ENCODE results near the gene GRIP2.
A peak's percentile ranks its signal among the peaks of the same experiment; 100 is the strongest.

GRIP2 gene

DNA sequence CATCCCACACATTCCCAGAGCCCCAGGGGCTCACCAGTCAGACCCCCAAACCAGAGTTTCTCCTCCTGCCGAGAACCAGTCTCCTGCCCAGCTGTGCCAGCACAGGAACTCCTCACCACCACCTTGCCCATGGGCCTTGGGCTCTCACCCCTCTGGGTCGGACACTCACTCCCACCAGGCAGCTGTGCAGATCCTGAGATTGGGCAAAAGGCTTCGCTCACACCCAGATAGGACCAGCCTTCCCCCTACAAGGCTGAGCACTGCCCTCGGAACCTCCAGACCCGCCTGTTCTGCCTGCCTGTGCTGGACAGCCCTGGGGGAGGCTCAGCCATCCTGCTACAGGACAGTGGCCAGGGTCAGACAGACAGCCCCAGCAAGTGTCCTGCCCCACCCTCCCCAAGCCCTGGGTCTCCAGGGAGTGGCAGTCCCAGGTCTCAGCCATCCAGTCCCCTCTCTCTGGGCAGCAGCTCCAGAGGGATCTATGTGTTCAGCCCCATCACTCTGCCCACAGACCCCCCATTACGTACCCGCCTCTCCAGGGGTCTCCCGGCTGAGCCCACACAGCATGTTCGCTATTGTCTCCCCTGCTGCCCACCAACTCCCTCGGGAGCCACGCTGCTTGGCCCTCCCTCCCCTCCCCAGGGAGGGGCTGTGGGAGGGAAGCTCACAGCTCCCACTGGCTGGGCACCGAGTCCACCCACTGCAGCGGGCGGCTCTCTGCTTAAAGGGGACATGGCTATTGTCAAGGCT lies at the start of gene GRIP2:
Gene GRIP2 (minus strand): TSS at position 601 of the 750 bp plus-strand sequence. CDS start 34 bp downstream, at position 567.
- DNase-seq: no peak

DNA sequence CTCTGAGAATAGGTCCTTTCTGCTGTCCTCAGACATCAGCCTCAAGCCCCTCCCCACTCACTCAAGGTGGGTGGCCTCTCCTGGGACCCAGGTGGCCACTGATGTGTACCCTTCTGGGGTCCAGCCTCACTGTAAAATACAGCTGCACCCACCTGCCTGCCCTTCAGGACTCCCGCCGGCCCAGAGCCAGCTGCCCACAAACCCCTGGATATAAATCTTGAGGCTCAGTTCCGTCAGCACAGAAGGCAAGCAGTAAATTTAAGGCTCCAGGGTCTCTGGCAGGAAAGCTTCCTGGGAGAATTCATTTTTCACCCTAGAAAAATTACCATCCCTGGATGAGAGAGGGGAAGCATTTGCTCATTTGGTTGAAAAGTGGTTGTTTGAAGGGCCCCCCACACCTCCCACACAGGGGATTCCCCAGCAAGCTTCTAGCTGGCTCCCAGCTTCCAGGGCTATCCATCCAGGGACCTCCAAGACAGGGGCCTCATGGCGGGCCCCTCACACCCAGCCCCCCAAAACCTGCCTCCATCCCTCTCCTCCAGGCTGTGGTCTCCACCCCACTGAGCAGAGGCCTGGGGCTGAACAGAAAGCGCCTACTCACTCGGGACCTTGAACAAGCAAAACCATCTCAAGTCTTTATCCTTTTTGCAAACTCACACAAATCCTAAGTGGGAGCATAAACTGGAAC lies 48.4 kb upstream of the GRIP2 start:
- DNase-seq: no peak

GRCh38 chr3:14587740-14588360 lies 47.7 kb upstream of the GRIP2 start:
- DNase-seq: no peak

DNA sequence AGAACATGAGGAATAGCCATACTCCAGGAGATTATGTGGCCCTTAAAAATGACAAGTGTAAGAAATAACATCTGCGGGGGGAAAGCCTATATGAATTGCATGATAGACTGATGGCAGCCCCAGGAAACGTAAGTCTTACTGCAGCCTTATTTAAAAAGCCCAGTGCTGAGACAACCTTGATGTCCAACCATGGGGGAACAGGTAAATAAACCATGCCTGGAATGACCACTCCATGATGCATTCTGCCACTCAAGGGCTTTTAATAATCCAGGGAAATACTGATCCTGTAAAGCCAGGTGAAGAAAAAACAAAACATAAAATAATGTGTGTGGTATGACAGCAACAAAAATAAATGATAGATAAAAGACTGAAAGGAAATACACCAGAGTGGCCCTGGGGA lies 46.5 kb upstream of the GRIP2 start:
- DNase-seq: no peak

GRCh38 chr3:14583548-14584091 lies 43.5 kb upstream of the GRIP2 start:
- DNase-seq: no peak

DNA sequence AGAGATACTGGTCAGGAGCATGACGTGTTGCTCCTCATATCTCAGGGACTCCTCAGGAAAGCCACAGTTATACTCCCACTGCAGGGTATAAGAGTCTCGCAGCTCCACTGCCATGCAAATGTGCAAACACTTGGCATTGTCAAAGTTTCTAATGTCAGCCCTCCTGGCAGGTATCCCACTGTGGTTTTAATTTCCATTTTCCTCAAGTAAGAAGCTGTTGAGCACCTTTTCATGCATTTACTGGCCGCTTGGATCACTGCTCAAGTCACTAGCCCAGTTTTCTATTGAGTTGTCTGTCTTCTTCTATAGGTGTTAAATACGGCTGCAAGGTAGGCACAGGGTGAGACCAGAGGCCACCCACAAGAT lies 41.9 kb upstream of the GRIP2 start:
- no peak for DNase-seq

- no peak for DNase-seq
Measured at GRCh38 chr3:14581334-14582044, 41.3 kb upstream of the GRIP2 start.

GRCh38 chr3:14577897-14578296 lies 37.8 kb upstream of the GRIP2 start:
- no peak for DNase-seq

DNA sequence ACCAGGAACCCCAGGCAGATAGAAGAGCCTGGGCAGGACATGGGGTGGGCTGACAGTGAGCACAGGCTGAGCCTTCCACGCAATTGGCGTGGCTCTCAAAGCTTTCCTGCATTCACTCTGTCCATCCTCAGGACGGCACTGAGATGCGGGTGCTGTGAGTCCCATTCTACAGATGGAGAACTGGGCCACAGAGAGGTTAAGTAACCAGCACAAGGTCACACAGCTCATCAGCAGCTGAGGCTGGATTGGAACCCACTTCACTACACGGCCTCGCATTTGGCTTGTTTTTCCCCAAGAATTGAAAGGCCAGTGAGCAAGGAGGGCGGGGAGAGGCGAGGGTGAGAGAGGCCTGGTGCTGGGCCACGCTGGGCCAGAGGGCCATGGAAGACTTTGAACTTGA lies 36.0 kb upstream of the GRIP2 start:
- no peak for DNase-seq

- DNase-seq: no peak
Measured at GRCh38 chr3:14574183-14574582, 34.0 kb upstream of the GRIP2 start.

DNA sequence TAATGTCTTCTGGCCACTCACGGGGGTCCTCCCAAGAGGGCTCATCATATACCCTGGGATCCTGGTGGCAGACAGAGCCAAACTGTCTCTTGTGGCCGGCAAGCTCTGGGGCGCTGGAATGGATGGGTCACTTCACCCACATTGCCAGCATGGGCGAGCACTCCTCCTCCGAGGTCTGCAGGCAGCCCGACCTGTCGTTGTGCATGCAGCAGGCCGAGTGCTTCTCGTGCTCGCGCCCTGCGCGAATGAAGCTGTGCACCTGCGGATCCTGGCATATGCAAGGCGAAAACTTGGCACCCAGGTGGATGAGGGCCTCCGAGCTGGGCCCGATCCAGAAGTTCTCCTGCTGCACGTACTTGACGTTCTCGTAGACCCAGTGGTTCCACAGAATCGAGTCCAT lies 33.6 kb upstream of the GRIP2 start:
- no peak for DNase-seq

DNA sequence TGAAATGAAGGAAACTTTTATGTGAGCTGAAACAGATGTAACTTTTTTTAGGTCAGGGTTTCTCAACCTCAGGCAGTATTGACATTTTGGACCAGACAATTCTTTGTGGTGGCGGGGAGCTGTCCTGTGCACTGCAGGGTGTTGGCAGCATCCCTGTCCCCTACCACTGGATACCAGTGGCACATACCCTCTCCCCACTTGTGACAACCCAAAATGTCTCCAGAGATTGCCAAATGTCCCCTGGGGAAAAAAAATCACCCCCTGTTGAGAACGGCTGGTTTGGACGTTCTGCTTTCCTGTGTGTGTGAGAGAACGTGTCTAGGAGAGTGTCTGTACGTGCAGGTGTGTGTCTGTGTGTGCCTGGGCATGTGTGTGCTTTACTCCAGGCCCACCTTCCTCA lies 30.7 kb upstream of the GRIP2 start:
- no peak for DNase-seq

- DNase-seq: no peak
Measured at GRCh38 chr3:14570089-14570488, 29.9 kb upstream of the GRIP2 start.

- no peak for DNase-seq
Measured at GRCh38 chr3:14569474-14570000, 29.4 kb upstream of the GRIP2 start.

DNA sequence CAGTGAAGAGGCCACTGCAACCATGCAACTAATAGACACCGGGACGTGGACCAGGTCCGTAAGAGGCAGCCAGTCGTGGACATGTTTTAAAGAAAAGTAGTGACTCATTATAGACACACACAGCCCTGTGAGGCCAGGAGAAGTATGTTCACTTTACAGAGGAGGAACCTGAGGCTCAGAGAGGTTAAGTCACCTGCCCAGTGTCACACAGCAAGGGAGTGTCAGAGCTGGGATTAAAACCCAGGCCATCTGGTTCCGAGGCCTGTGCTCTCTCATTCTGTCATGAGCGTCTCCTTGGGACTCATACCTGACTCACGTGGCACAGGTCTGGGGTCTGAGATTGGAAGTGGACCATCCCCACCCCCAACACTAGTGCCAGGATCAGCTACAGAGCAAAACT lies 28.1 kb upstream of the GRIP2 start:
- no peak for DNase-seq

DNA sequence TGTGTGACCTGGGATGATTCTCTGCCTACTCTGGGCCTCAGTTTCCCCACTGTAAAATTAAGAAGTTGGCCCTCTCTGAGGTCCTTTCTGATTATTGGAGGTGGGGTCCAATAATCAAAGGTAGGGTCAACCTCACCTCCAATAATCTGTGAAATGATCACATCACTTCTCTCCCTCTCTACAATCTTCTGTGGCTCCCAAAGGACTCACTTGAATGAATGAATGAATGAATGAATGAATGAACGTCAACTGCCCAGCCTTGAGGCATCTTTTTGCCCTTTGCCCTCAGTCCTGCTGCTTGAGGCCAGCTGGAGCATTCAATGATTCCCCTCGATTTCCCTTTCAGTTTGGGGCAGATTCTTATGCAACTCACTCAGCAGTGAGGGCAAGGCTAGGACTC lies 26.7 kb upstream of the GRIP2 start:
- no peak for DNase-seq

DNA sequence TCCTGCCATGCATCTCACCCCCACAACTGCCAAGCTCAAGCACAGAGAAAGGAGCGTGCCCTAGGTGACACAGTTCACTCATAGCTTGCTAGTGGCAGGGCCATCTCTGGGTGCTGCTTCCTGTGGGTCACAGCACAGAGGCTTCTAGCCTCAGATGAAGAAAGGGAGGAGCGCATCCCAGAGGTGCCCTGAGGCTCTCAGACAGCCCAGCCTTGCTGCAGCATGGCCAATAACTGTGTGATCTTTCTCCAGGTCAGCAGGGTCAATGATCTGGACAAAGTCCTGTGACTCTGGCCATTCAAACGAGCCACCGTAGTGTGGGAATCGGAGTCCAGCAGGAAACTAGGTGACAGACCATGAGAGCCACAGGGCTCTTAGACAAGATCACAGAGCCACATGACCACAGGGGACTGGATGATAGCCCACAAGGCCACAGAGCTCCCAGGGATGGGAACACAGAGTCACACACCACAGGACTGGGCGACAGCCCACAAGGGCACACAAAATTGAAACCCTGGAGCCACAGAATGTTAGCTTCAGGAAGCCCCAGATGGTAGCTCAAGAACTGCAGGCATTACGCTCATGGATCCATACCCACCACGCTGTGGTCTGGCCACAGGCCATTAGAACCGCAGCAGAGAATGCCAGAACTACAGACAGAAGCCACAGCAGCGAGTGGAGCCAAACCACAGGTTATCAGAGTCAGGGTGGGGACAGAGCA lies 25.9 kb upstream of the GRIP2 start:
- no peak for DNase-seq

DNA sequence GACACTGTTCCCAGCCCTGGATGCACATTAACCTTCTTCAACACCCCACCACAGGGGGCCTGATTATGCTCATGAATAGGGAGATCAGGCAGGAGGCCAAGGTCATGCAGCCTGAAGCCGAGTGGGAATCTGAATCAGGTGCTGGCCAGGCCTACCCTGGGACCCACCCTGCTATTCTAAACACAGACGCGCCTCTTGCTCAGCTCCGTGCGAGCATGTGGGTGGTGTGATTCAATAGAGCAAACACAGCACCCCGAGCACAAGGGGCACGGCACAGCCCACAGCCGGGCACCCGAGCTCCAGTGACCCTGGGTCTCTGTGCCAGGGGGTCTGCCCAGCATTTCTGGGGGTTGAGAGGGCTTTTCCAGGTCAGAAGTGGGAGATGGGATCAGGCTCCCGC lies 24.6 kb upstream of the GRIP2 start:
- DNase-seq: no peak

DNA sequence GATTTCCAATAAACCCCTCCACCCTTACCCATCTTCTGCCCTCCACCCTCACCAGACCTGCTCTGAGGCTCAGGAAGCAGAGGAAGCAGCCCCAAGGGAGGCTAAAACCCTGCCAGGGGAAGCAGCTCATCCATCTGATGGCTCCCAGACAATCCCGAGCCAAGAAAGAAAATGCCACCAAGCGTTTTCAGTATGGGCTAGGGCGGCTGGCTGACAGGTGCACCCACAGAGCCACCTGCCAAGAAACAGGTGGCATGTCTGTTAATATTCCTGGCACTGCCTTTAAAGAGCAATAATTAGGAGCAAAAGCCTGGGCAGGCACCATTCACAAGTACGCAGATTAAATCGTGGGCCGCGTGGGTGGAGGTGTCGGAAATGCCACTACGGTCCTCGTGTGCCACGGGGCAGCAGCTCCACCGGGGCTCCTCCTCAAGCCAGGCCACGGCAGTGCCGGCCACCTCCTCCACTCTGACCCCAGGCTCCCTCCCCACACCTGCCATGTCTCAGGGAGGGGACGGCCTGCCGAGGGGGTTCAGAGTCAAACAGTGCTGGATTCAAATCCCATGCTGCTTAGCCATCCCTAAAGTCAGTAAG lies 23.9 kb upstream of the GRIP2 start:
- DNase-seq: peak; percentile 70

GRCh38 chr3:14562121-14562890 lies 22.2 kb upstream of the GRIP2 start:
- no peak for DNase-seq

Data from NCI-H1105 (cell line).